Measurements from ENCODE around the gene GABRA4.

DNA sequence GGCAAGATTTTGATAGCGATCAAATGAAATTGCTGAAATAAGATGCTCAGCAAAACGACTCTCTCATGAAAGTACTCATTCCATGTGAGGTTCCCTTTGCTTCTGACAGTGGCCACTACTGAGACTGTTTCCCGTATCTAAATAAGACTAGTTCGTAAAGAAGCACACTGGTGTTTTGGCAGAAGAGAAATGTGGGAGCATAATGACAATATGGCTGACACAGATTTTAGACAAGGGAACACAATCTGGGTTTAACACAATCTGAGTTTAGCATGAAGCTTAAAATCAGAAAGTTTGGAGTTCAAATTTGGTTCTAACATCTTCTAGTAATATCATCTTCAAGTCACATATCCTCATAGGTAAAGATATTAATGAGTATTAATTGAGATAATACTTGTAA is 13.7 kb downstream of the GABRA4 start:
- TF ChIP-seq, protein P1, sequence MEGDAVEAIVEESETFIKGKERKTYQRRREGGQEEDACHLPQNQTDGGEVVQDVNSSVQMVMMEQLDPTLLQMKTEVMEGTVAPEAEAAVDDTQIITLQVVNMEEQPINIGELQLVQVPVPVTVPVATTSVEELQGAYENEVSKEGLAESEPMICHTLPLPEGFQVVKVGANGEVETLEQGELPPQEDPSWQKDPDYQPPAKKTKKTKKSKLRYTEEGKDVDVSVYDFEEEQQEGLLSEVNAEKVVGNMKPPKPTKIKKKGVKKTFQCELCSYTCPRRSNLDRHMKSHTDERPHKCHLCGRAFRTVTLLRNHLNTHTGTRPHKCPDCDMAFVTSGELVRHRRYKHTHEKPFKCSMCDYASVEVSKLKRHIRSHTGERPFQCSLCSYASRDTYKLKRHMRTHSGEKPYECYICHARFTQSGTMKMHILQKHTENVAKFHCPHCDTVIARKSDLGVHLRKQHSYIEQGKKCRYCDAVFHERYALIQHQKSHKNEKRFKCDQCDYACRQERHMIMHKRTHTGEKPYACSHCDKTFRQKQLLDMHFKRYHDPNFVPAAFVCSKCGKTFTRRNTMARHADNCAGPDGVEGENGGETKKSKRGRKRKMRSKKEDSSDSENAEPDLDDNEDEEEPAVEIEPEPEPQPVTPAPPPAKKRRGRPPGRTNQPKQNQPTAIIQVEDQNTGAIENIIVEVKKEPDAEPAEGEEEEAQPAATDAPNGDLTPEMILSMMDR (IDR thresholded peaks at IDR 0.05): no peak
- no peak for TF ChIP-seq POLR2A (IDR thresholded peaks at IDR 0.05)

Measured in uterus (tissue), 2 donors.